Measurements from ENCODE around the gene CABP2. TPM values are rescaled to one million over a fixed set of nuclear protein-coding genes. Genes with fewer than 3 reads are reported as not detected.

Gene CABP2
- total RNA-seq, 1 experiment from 2014 or later, result not detected

- ChIA-PET POLR2A (ENCODE audit: low non-redundant PET) (interaction anchor here (0.5 kb wide), 1 partner anchor 42 kb away, joined by 6 read pairs; no protein-coding TSS in a partner anchor), CTCF (no interaction called here)
- no TSS peak for BruUV-seq (replicated peaks)
Observed at GRCh38 chr11:67542169-67542568, 18.9 kb upstream of the CABP2 start.

DNA sequence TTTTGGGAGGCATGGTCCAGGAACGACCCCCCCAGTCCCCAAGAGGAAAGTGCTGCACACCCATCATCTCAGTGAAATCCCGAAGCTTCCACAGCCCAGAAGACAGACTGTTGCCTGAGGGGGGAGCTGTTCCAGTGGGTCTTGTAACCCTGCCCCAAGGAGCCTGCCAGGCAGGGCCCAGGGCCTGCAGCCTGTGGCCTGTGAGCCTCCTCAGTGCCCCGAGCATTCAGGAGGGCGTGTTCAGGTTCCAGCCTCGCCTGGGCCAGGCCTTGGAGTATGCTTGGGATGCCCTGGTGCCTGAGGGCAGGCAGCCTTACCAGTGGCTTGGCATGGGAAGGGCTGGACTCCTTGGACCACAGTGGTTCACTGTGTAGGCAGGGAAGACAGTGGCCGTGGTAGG lies 18.0 kb upstream of the CABP2 start:
- Histone ChIP-seq H3K4me3 (ENCODE audit: low read depth, low read length, poor library complexity, severe bottlenecking) (no peak overlapping the region), H3K9me3 (ENCODE audit: low read depth, low read length, poor library complexity, severe bottlenecking) (no peaks in the 10 kb centered on the region), H3K36me3 (ENCODE audit: insufficient read depth, low read length, poor library complexity, severe bottlenecking) (no peaks in the 10 kb centered on the region), H3K27ac (ENCODE audit: low read depth, low read length, poor library complexity, severe bottlenecking) (no peak overlapping the region), H3K4me1 (ENCODE audit: insufficient read depth, low read length, poor library complexity, severe bottlenecking) (no peaks in the 10 kb centered on the region), H3K27me3 (replicated peaks; ENCODE audit: insufficient read depth, low read depth, low read length, poor library complexity) (no peaks in the 10 kb centered on the region)
- ChIA-PET POLR2A (ENCODE audit: low non-redundant PET) (no interaction called here), CTCF (no interaction called here)
- intact Hi-C loops (cut with micrococcal nuclease; ENCODE audit: unreplicated experiment), result no loop called here
- DNase-seq (ENCODE audit: low spot score), result no peak
- no TSS peak for BruUV-seq (replicated peaks)
- TF ChIP-seq EZH2 (IDR thresholded peaks at IDR 0.05; ENCODE audit: borderline replicate concordance, low read depth, low read length, poor library complexity, severe bottlenecking), result no peak
- TF ChIP-seq, protein P1, sequence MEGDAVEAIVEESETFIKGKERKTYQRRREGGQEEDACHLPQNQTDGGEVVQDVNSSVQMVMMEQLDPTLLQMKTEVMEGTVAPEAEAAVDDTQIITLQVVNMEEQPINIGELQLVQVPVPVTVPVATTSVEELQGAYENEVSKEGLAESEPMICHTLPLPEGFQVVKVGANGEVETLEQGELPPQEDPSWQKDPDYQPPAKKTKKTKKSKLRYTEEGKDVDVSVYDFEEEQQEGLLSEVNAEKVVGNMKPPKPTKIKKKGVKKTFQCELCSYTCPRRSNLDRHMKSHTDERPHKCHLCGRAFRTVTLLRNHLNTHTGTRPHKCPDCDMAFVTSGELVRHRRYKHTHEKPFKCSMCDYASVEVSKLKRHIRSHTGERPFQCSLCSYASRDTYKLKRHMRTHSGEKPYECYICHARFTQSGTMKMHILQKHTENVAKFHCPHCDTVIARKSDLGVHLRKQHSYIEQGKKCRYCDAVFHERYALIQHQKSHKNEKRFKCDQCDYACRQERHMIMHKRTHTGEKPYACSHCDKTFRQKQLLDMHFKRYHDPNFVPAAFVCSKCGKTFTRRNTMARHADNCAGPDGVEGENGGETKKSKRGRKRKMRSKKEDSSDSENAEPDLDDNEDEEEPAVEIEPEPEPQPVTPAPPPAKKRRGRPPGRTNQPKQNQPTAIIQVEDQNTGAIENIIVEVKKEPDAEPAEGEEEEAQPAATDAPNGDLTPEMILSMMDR (conservative IDR thresholded peaks at IDR 0.05; ENCODE audit: low read depth, low read length), result no peak

More at GRCh38 chr11:67542169-67542568, 18.9 kb upstream of the CABP2 start:
- intact Hi-C loops (cut with micrococcal nuclease; ENCODE audit: unreplicated experiment), result no loop called here
- Histone ChIP-seq H3K4me3 (ENCODE audit: low read depth, low read length, poor library complexity, severe bottlenecking) (no peak overlapping the region), H3K4me1 (ENCODE audit: insufficient read depth, low read length, poor library complexity, severe bottlenecking) (no peaks in the 10 kb centered on the region), H3K27ac (ENCODE audit: low read depth, low read length, poor library complexity, severe bottlenecking) (no peak overlapping the region), H3K36me3 (ENCODE audit: insufficient read depth, low read length, poor library complexity, severe bottlenecking) (no peaks in the 10 kb centered on the region), H3K9me3 (ENCODE audit: low read depth, low read length, poor library complexity, severe bottlenecking) (no peaks in the 10 kb centered on the region), H3K27me3 (replicated peaks; ENCODE audit: insufficient read depth, low read depth, low read length, poor library complexity) (no peaks in the 10 kb centered on the region)
- no peak for DNase-seq (ENCODE audit: low spot score)
- TF ChIP-seq, protein P1 (conservative IDR thresholded peaks at IDR 0.05; ENCODE audit: low read depth, low read length), result no peak
- no peak for TF ChIP-seq EZH2 (IDR thresholded peaks at IDR 0.05; ENCODE audit: borderline replicate concordance, low read depth, low read length, poor library complexity, severe bottlenecking)

DNA sequence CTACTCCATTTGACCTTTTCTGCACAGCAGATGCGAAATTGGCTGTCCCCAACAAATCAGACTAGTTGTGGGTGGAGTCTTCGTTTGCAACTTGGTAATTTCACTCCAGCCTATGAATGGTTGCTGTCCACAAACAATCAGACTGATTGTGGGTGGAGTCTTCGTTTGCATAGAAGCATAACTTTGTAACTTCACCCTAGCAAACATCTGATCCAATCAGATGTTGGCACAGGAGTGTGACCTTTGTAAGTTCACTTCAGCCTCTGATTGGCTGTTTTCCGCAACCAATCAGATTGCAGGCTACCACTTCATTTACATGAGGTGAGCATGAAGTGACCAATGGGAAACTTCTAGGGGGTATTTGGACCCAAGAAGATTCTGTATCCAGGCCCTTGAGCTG lies 16.3 kb upstream of the CABP2 start:
- POLR2A ChIA-PET (ENCODE audit: low non-redundant PET), result no interaction called here
- H3K9me3 ChIP-seq (ENCODE audit: low read depth, low read length, poor library complexity, severe bottlenecking), result peaks cover 12% of the 10 kb centered on the region
- no peaks in the 10 kb centered on the region for H3K4me1 ChIP-seq (ENCODE audit: insufficient read depth, low read length, poor library complexity, severe bottlenecking)
- no TSS peak for BruUV-seq (replicated peaks)
- TF ChIP-seq, protein P1 (conservative IDR thresholded peaks at IDR 0.05; ENCODE audit: low read depth, low read length), result no peak
- no peak for TF ChIP-seq EZH2 (IDR thresholded peaks at IDR 0.05; ENCODE audit: borderline replicate concordance, low read depth, low read length, poor library complexity, severe bottlenecking)
- H3K27me3 ChIP-seq (replicated peaks; ENCODE audit: insufficient read depth, low read depth, low read length, poor library complexity), result no peaks in the 10 kb centered on the region
- CTCF ChIA-PET, result no interaction called here
- no peak overlapping the region for H3K27ac ChIP-seq (ENCODE audit: low read depth, low read length, poor library complexity, severe bottlenecking)
- DNase-seq (ENCODE audit: low spot score), result peak; percentile 47
- H3K4me3 ChIP-seq (ENCODE audit: low read depth, low read length, poor library complexity, severe bottlenecking), result no peak overlapping the region
- H3K36me3 ChIP-seq (ENCODE audit: insufficient read depth, low read length, poor library complexity, severe bottlenecking), result no peaks in the 10 kb centered on the region
- intact Hi-C loops (cut with micrococcal nuclease; ENCODE audit: unreplicated experiment), result no loop called here
